GM23248 (cell line): ENCODE measurements around the gene C5. TPM values are rescaled to one million over a fixed set of nuclear protein-coding genes. Genes with fewer than 3 reads are reported as not detected.
A peak's percentile ranks its signal among the peaks of the same experiment; 100 is the strongest.
"Not testable (repeated sequence)": the region's sequence is repeated elsewhere in the genome, so short reads cannot be mapped to it uniquely, and the experiment has no call there.

ENCODE experiments used
- DNase-seq: peaks from one replicate; pipeline ENCODE4 v3.0.0-alpha.2; 2015
- H2AFZ ChIP-seq: fragments of 200-600 bp; sonication (generic); 2 replicates; pipeline ENCODE4 v1.6.1; 2016; ENCODE audit warnings: antibody characterized with exemption
- H3F3A ChIP-seq: fragments of 200-600 bp; sonication (generic); 2 replicates; pipeline ENCODE4 v1.6.1; 2016; ENCODE audit warnings: mild to moderate bottlenecking, antibody characterized with exemption, mixed run types; ENCODE audit not compliant: insufficient read depth
- H3K27ac ChIP-seq: fragments of 200-600 bp; sonication (generic); 2 replicates; pipeline ENCODE4 v1.5.1; 2016; ENCODE audit warnings: mild to moderate bottlenecking
- H3K27me3 ChIP-seq: fragments of 200-600 bp; sonication (generic); replicated peaks from 2 replicates; pipeline ENCODE4 v1.6.1; 2016; ENCODE audit warnings: mild to moderate bottlenecking; ENCODE audit not compliant: insufficient read depth
- H3K36me3 ChIP-seq: fragments of 200-600 bp; sonication (generic); 2 replicates; pipeline ENCODE4 v1.6.1; 2016; ENCODE audit warnings: low read depth, mild to moderate bottlenecking
- H3K4me1 ChIP-seq: fragments of 200-600 bp; sonication (generic); 2 replicates; pipeline ENCODE4 v1.6.1; 2016; ENCODE audit warnings: mild to moderate bottlenecking; ENCODE audit not compliant: insufficient read depth
- H3K4me2 ChIP-seq: fragments of 200-600 bp; sonication (generic); one replicate; pipeline ENCODE4 v1.6.1; 2016; ENCODE audit warnings: mild to moderate bottlenecking; ENCODE audit not compliant: unreplicated experiment
- H3K4me3 ChIP-seq: fragments of 200-600 bp; sonication (generic); 2 replicates; pipeline ENCODE4 v1.5.1; 2016; ENCODE audit warnings: mild to moderate bottlenecking
- H3K79me2 ChIP-seq: fragments of 200-600 bp; sonication (generic); 2 replicates; pipeline ENCODE4 v1.6.1; 2016; ENCODE audit warnings: mild to moderate bottlenecking; ENCODE audit not compliant: insufficient read depth
- H3K9ac ChIP-seq: fragments of 200-600 bp; sonication (generic); 2 replicates; pipeline ENCODE4 v1.6.1; 2016; ENCODE audit warnings: mild to moderate bottlenecking
- H3K9me2 ChIP-seq: fragments of 200-600 bp; sonication (generic); 2 replicates; pipeline ENCODE4 v1.6.1; 2016; ENCODE audit warnings: mixed run types, mild to moderate bottlenecking, moderate library complexity; ENCODE audit not compliant: insufficient read depth
- H3K9me3 ChIP-seq: fragments of 200-600 bp; sonication (generic); one replicate; pipeline ENCODE4 v1.6.1; 2017; ENCODE audit warnings: low read depth
- H4K20me1 ChIP-seq: fragments of 200-600 bp; sonication (generic); 2 replicates; pipeline ENCODE4 v1.6.0; 2016; ENCODE audit not compliant: insufficient read depth
- EZH2 ChIP-seq: fragments of 200-600 bp; sonication (generic); IDR thresholded peaks from 2 replicates; pipeline ENCODE4 v1.6.1; 2018; ENCODE audit warnings: antibody characterized with exemption, mild to moderate bottlenecking; ENCODE audit not compliant: insufficient read depth, poor library complexity, severe bottlenecking
- EZH2phosphoT487 ChIP-seq: fragments of 200-600 bp; sonication (generic); IDR thresholded peaks from 2 replicates; pipeline ENCODE4 v1.6.1; 2018; ENCODE audit warnings: antibody characterized with exemption, moderate library complexity, mild to moderate bottlenecking, low read depth; ENCODE audit not compliant: insufficient read depth
- WGBS, 2 experiments: methylation state at CpG; one replicate each; pipeline ENCODE4 v1.1.6; 2015 to 2017; ENCODE audit warnings: low lambda C conversion rate in 2 of 2, low coverage in 1 of 2; ENCODE audit errors: missing lambda C conversion rate in 2 of 2; 5-methylcytosine and 5-hydroxymethylcytosine counted together
- in situ Hi-C: fragments of 300-500 bp; cut with MboI; formaldehyde crosslinking; loops from 2 replicates; pipeline ENCODE4 v1.15.0; 2020
- polyA plus RNA-seq: library from polyadenylated mRNA; unstranded; fragments of >200 nt; fragmentation: Nextera tagmentation; extraction: Ambion mirVana; gene quantifications from 2 replicates; pipeline ENCODE4 v1.2.1, GENCODE V29; 2016
- total RNA-seq: library from RNA; depleted of rRNA; stranded (reverse); fragments of >200 nt; shearing (Covaris generic); gene quantifications from 2 replicates; pipeline ENCODE4 v1.2.3, GENCODE V29; 2014

C5 gene
- total and polyA plus RNA-seq, 2 experiments from 2014 or later: 1.2 to 1.6 TPM

- no peak for DNase-seq
- in situ Hi-C loops: no loop called here
Observed at GRCh38 chr9:120971938-120972337, 78.1 kb downstream of the C5 start.

GRCh38 chr9:120971471-120971870 lies 78.6 kb downstream of the C5 start:
- H3K36me3 ChIP-seq, in situ Hi-C loops, H3K79me2 ChIP-seq, H3K27me3 ChIP-seq, DNase-seq, H3K27ac ChIP-seq, H4K20me1 ChIP-seq, H3K9ac ChIP-seq, H3F3A ChIP-seq, H3K9me2 ChIP-seq, H3K9me3 ChIP-seq, H3K4me2 ChIP-seq, H3K4me1 ChIP-seq, H3K4me3 ChIP-seq, H2AFZ ChIP-seq: not testable (repeated sequence)
- 91 to 92% methylated on average over 9 of the region's 9 CpGs for WGBS, 2 experiments

More at GRCh38 chr9:120971938-120972337, 78.1 kb downstream of the C5 start:
- H4K20me1 ChIP-seq: no peaks in the 10 kb centered on the region
- H3K4me3 ChIP-seq: no peak overlapping the region
- no peaks in the 10 kb centered on the region for H3K79me2 ChIP-seq
- no peak overlapping the region for H3K9ac ChIP-seq
- H3K4me1 ChIP-seq: no peaks in the 10 kb centered on the region
- no peak overlapping the region for H3K4me2 ChIP-seq
- no peaks in the 10 kb centered on the region for H3K9me3 ChIP-seq
- H3F3A ChIP-seq: no peaks in the 10 kb centered on the region
- no peaks in the 10 kb centered on the region for H3K27me3 ChIP-seq
- no peak overlapping the region for H2AFZ ChIP-seq
- H3K36me3 ChIP-seq: no peaks in the 10 kb centered on the region
- H3K27ac ChIP-seq: no peak overlapping the region
- H3K9me2 ChIP-seq: no peaks in the 10 kb centered on the region
- TF ChIP-seq EZH2 (no peak), EZH2phosphoT487 (no peak)

- in situ Hi-C loops: no loop called here
- Histone ChIP-seq H4K20me1 (no peaks in the 10 kb centered on the region), H3K9ac (no peak overlapping the region), H3K4me3 (no peak overlapping the region), H3K9me3 (no peaks in the 10 kb centered on the region), H3K27ac (no peak overlapping the region), H3K4me1 (no peaks in the 10 kb centered on the region), H3K4me2 (no peak overlapping the region), H3F3A (no peaks in the 10 kb centered on the region), H2AFZ (no peak overlapping the region), H3K36me3 (no peaks in the 10 kb centered on the region), H3K9me2 (no peaks in the 10 kb centered on the region), H3K27me3 (no peaks in the 10 kb centered on the region), H3K79me2 (no peaks in the 10 kb centered on the region)
- WGBS, 2 experiments: 72 to 75% methylated on average over 3 of the region's 3 CpGs
- TF ChIP-seq EZH2phosphoT487 (no peak), EZH2 (no peak)
- DNase-seq: peak; percentile 4
Observed at GRCh38 chr9:120970244-120970643, 79.8 kb downstream of the C5 start.

- Histone ChIP-seq H4K20me1 (no peaks in the 10 kb centered on the region), H3K9me2 (no peaks in the 10 kb centered on the region), H3K4me2 (no peak overlapping the region), H3K79me2 (no peaks in the 10 kb centered on the region), H3K9me3 (no peaks in the 10 kb centered on the region), H3K27me3 (no peaks in the 10 kb centered on the region), H3F3A (no peaks in the 10 kb centered on the region), H3K27ac (no peak overlapping the region), H3K36me3 (no peaks in the 10 kb centered on the region), H3K4me1 (no peaks in the 10 kb centered on the region), H2AFZ (no peak overlapping the region), H3K9ac (no peak overlapping the region), H3K4me3 (no peak overlapping the region)
- no peak for DNase-seq
- in situ Hi-C loops: no loop called here
- TF ChIP-seq EZH2: no peak
- TF ChIP-seq EZH2phosphoT487: no peak
- WGBS, 2 experiments: 53% methylated on average over 3 of the region's 3 CpGs
Observed at GRCh38 chr9:120966013-120966369, 84.1 kb downstream of the C5 start.

- 62 to 64% methylated on average over 4 of the region's 4 CpGs for WGBS, 2 experiments
- Histone ChIP-seq H4K20me1 (no peaks in the 10 kb centered on the region), H3K36me3 (no peaks in the 10 kb centered on the region), H3K27me3 (no peaks in the 10 kb centered on the region), H3K9ac (no peak overlapping the region), H3K79me2 (no peaks in the 10 kb centered on the region), H3K4me1 (no peaks in the 10 kb centered on the region), H3K4me3 (no peak overlapping the region), H3K4me2 (no peak overlapping the region), H3K27ac (no peak overlapping the region), H2AFZ (no peak overlapping the region), H3K9me3 (no peaks in the 10 kb centered on the region), H3K9me2 (no peaks in the 10 kb centered on the region), H3F3A (no peaks in the 10 kb centered on the region)
- in situ Hi-C loops: no loop called here
- no peak for TF ChIP-seq EZH2phosphoT487
- TF ChIP-seq EZH2: no peak
- peak; percentile 9 for DNase-seq
Observed at GRCh38 chr9:120965344-120966012, 84.6 kb downstream of the C5 start.
